Astrocyte of the spinal cord (primary cell): ENCODE data around the gene CDCA7.
"Not testable (repeated sequence)": the region's sequence is repeated elsewhere in the genome, so short reads cannot be mapped to it uniquely, and the experiment has no call there.

Experiments used
- DNase-seq: peaks from one replicate; pipeline ENCODE4 v3.0.0; 2011; ENCODE audit warnings: low read depth, low spot score
- H3K4me3 ChIP-seq: 2 replicates; pipeline ENCODE4 v1.5.1; 2011; ENCODE audit warnings: low read depth, mild to moderate bottlenecking, low read length, moderate library complexity
- CTCF ChIP-seq: IDR thresholded peaks from 2 replicates; pipeline ENCODE4 v1.5.1; 2012; ENCODE audit warnings: low read depth, mild to moderate bottlenecking, low read length, inconsistent platforms
- in situ Hi-C: cut with HindIII; loops from 2 replicates; pipeline ENCODE4 v1.10.0; 2017; ENCODE audit warnings: low sequenced_read_pairs

CDCA7 gene

GRCh38 chr2:173407646-173408045 is 53.0 kb downstream of the CDCA7 start:
- no peak for DNase-seq
- TF ChIP-seq CTCF, result no peak
- in situ Hi-C loops, result loop anchor here (25.0 kb wide), 1 partner anchor 930 kb away; the partner anchor contains the start of gene SP9
- no peak overlapping the region for H3K4me3 ChIP-seq

GRCh38 chr2:173410579-173410978 is 55.9 kb downstream of the CDCA7 start:
- H3K4me3 ChIP-seq, result no peak overlapping the region
- no peak for TF ChIP-seq CTCF
- in situ Hi-C loops, result loop anchor here (25.0 kb wide), 1 partner anchor 927 kb away; the partner anchor contains the start of gene SP9
- DNase-seq, result no peak

- in situ Hi-C loops, result loop anchor here (25.0 kb wide), 1 partner anchor 925 kb away; the partner anchor contains the start of gene SP9
- no peak for DNase-seq
Measured at GRCh38 chr2:173412628-173413027, 58.0 kb downstream of the CDCA7 start.

GRCh38 chr2:173414823-173415322 is 60.2 kb downstream of the CDCA7 start:
- no peak overlapping the region for H3K4me3 ChIP-seq
- peak; percentile 82 for DNase-seq
- in situ Hi-C loops, result loop anchor here (25.0 kb wide), 1 partner anchor 922 kb away; the partner anchor contains the start of gene SP9
- no peak for TF ChIP-seq CTCF

More at GRCh38 chr2:173412628-173413027, 58.0 kb downstream of the CDCA7 start:
- H3K4me3 ChIP-seq, result no peak overlapping the region
- TF ChIP-seq CTCF, result no peak

GRCh38 chr2:173415431-173416381 is 61.0 kb downstream of the CDCA7 start:
- TF ChIP-seq CTCF, result no peak
- DNase-seq, result no peak
- in situ Hi-C loops, result loop anchor here (25.0 kb wide), 1 partner anchor 922 kb away; the partner anchor contains the start of gene SP9
- no peak overlapping the region for H3K4me3 ChIP-seq

- H3K4me3 ChIP-seq, result not testable (repeated sequence)
- peak; percentile 37 for DNase-seq
- in situ Hi-C loops, result loop anchor here (25.0 kb wide), 1 partner anchor 921 kb away; the partner anchor contains the start of gene SP9
Measured at GRCh38 chr2:173416415-173417152, 61.9 kb downstream of the CDCA7 start.
